ENCODE measurements around the gene PLIN5.

GRCh38 chr19:4482721-4483364 is 52.2 kb downstream of the PLIN5 start:
- TF ChIP-seq CREB1 (IDR thresholded peaks at IDR 0.05) (no peak), CTCF (IDR thresholded peaks at IDR 0.05; ENCODE audit: control extremely low read depth in 1 of 3, insufficient read depth in 1 of 3, low read depth in 1 of 3, low read length in 3 of 3) (no peak), SIN3A (conservative IDR thresholded peaks at IDR 0.05 in 1 of 2, IDR thresholded peaks at IDR 0.05 in 1 of 2; ENCODE audit: low read depth in 1 of 2, low read length in 2 of 2) (no peak), HDAC2 (IDR thresholded peaks at IDR 0.05; ENCODE audit: borderline replicate concordance in 1 of 2, low read depth in 2 of 2, low read length in 2 of 2) (no peak), POLR2A (IDR thresholded peaks at IDR 0.05; ENCODE audit: control extremely low read depth in 1 of 2, low read depth in 2 of 2, low read length in 2 of 2) (no peak)
